Skeletal muscle tissue (tissue), 4 donors: ENCODE data around the gene ACCSL. TPM values are rescaled to one million over a fixed set of nuclear protein-coding genes. Genes with fewer than 3 reads are reported as not detected.

ENCODE experiments used
- H3K27ac ChIP-seq: one replicate; pipeline ENCODE4 v1.7.0; 2013; ENCODE audit warnings: mild to moderate bottlenecking, low read depth, low read length, inconsistent platforms
- H3K27me3 ChIP-seq, 3 donors: one replicate each; pipeline ENCODE4 v1.7.0; 2013; ENCODE audit warnings: low read length in 3 of 3; ENCODE audit not compliant: control insufficient read depth in 3 of 3, insufficient read depth in 3 of 3
- H3K36me3 ChIP-seq, 3 donors: one replicate each; pipeline ENCODE4 v1.7.0; 2013; ENCODE audit warnings: low read length in 3 of 3; ENCODE audit not compliant: control insufficient read depth in 3 of 3, insufficient read depth in 3 of 3
- H3K4me1 ChIP-seq, 3 donors: one replicate each; pipeline ENCODE4 v1.7.0; 2013; ENCODE audit warnings: low read length in 3 of 3, mild to moderate bottlenecking in 3 of 3; ENCODE audit not compliant: control insufficient read depth in 3 of 3, insufficient read depth in 3 of 3
- H3K4me3 ChIP-seq, 3 donors: one replicate each; pipeline ENCODE4 v1.7.0; 2013; ENCODE audit warnings: low read length in 3 of 3
- H3K9ac ChIP-seq, 3 donors: one replicate each; pipeline ENCODE4 v1.7.0; 2013; ENCODE audit warnings: low read length in 3 of 3, mild to moderate bottlenecking in 3 of 3, moderate library complexity in 2 of 3, low read depth in 1 of 3
- H3K9me3 ChIP-seq, 3 donors: one replicate each; pipeline ENCODE4 v1.7.0; 2013; ENCODE audit warnings: low read length in 3 of 3; ENCODE audit not compliant: control insufficient read depth in 3 of 3
- total RNA-seq: library from RNA; depleted of rRNA; stranded (reverse); fragments of >200 nt; gene quantifications from one replicate; pipeline ENCODE4 v1.2.3, GENCODE V29; 2014
- donor health status: Osteomylitis.

The ACCSL gene
- not detected for total RNA-seq

GRCh38 chr11:44047931-44048431, at the start of gene ACCSL:
Gene ACCSL, plus strand, starts transcription at chr11:44047981. Its CDS starts 56 bp downstream, at chr11:44048037.
- H3K36me3 ChIP-seq = no peaks in the 10 kb centered on the region
- no peaks in the 10 kb centered on the region for H3K4me1 ChIP-seq
- H3K4me3 ChIP-seq = no peak within 1 kb of the TSS

GRCh38 chr11:43998308-43998707, 49.5 kb upstream of the ACCSL start:
- Histone ChIP-seq H3K27ac (no peak overlapping the region), H3K36me3 (no peaks in the 10 kb centered on the region), H3K27me3 (no peaks in the 10 kb centered on the region), H3K4me3 (no peak overlapping the region), H3K4me1 (peaks cover 3 to 5% (median 4%) of the 10 kb centered on the region in 3 donors), H3K9me3 (no peaks in the 10 kb centered on the region), H3K9ac (no peak overlapping the region)

More at GRCh38 chr11:44047931-44048431, at the start of gene ACCSL:
- Histone ChIP-seq H3K9me3 (no peaks in the 10 kb centered on the region), H3K27ac (no peak within 1 kb of the TSS), H3K27me3 (peaks cover 0 to 3% (median 0%) of the 10 kb centered on the region in 3 donors), H3K9ac (no peak within 1 kb of the TSS)

GRCh38 chr11:44000731-44001130, 47.0 kb upstream of the ACCSL start:
- no peaks in the 10 kb centered on the region for H3K4me1 ChIP-seq
- no peak overlapping the region for H3K4me3 ChIP-seq
- no peak overlapping the region for H3K9ac ChIP-seq
- H3K27ac ChIP-seq = no peak overlapping the region
- H3K27me3 ChIP-seq = no peaks in the 10 kb centered on the region
- H3K9me3 ChIP-seq = no peaks in the 10 kb centered on the region
- no peaks in the 10 kb centered on the region for H3K36me3 ChIP-seq

- Histone ChIP-seq H3K27me3 (no peaks in the 10 kb centered on the region), H3K4me3 (no peak overlapping the region), H3K9me3 (no peaks in the 10 kb centered on the region), H3K27ac (no peak overlapping the region), H3K9ac (no peak overlapping the region), H3K36me3 (no peaks in the 10 kb centered on the region), H3K4me1 (peaks cover 0 to 3% (median 0%) of the 10 kb centered on the region in 3 donors)
Measured at GRCh38 chr11:44002191-44003093, 45.3 kb upstream of the ACCSL start.

GRCh38 chr11:44003736-44004451, 43.9 kb upstream of the ACCSL start:
- H3K9me3 ChIP-seq = no peaks in the 10 kb centered on the region
- peaks cover 0 to 4% (median 0%) of the 10 kb centered on the region in 3 donors for H3K4me1 ChIP-seq
- H3K27ac ChIP-seq = no peak overlapping the region
- no peaks in the 10 kb centered on the region for H3K27me3 ChIP-seq
- H3K9ac ChIP-seq = no peak overlapping the region
- no peak overlapping the region for H3K4me3 ChIP-seq
- H3K36me3 ChIP-seq = no peaks in the 10 kb centered on the region

GRCh38 chr11:44004452-44005062, 43.2 kb upstream of the ACCSL start:
- H3K27me3 ChIP-seq = no peaks in the 10 kb centered on the region
- H3K9ac ChIP-seq = no peak overlapping the region
- H3K36me3 ChIP-seq = no peaks in the 10 kb centered on the region
- peaks cover 0 to 4% (median 0%) of the 10 kb centered on the region in 3 donors for H3K4me1 ChIP-seq
- no peaks in the 10 kb centered on the region for H3K9me3 ChIP-seq
- H3K27ac ChIP-seq = no peak overlapping the region
- no peak overlapping the region for H3K4me3 ChIP-seq

- Histone ChIP-seq H3K4me1 (peaks cover 0 to 4% (median 0%) of the 10 kb centered on the region in 3 donors), H3K36me3 (no peaks in the 10 kb centered on the region), H3K9me3 (no peaks in the 10 kb centered on the region), H3K9ac (no peak overlapping the region), H3K4me3 (no peak overlapping the region), H3K27me3 (no peaks in the 10 kb centered on the region), H3K27ac (no peak overlapping the region)
Measured at GRCh38 chr11:44005063-44005701, 42.6 kb upstream of the ACCSL start.

- no peaks in the 10 kb centered on the region for H3K9me3 ChIP-seq
- H3K9ac ChIP-seq = no peak overlapping the region
- no peak overlapping the region for H3K27ac ChIP-seq
- no peak overlapping the region for H3K4me3 ChIP-seq
- no peaks in the 10 kb centered on the region for H3K36me3 ChIP-seq
- H3K27me3 ChIP-seq = no peaks in the 10 kb centered on the region
- H3K4me1 ChIP-seq = peaks cover 0 to 4% (median 0%) of the 10 kb centered on the region in 3 donors
Measured at GRCh38 chr11:44005956-44006355, 41.8 kb upstream of the ACCSL start.

GRCh38 chr11:44006917-44007361, 40.8 kb upstream of the ACCSL start:
- Histone ChIP-seq H3K27me3 (no peaks in the 10 kb centered on the region), H3K4me1 (peaks cover 0 to 4% (median 0%) of the 10 kb centered on the region in 3 donors), H3K9ac (no peak overlapping the region), H3K27ac (peak overlapping the region; percentile 19), H3K4me3 (no peak overlapping the region), H3K36me3 (no peaks in the 10 kb centered on the region), H3K9me3 (no peaks in the 10 kb centered on the region)
